PFSK-1 (cell line): ENCODE data around the gene PCED1B.

Experiments
- FOXP2 ChIP-seq: optimal IDR thresholded peaks from 2 replicates; pipeline ENCODE3; 2011; ENCODE audit warnings: borderline replicate concordance, control low read depth, inconsistent platforms; ENCODE audit not compliant: insufficient read depth; ENCODE audit errors: extremely low read length, extremely low read depth
- POLR2AphosphoS5 ChIP-seq: IDR thresholded peaks from 2 replicates; pipeline ENCODE4 v1.6.1; 2012; ENCODE audit warnings: low read depth, mild to moderate bottlenecking, control low read depth, low read length, moderate library complexity
- REST ChIP-seq, 2 experiments: IDR thresholded peaks; 2 replicates each; pipeline versions ENCODE4 v1.6.1 to v1.8.0; 2011 to 2012; ENCODE audit warnings: low read depth in 2 of 2, low read length in 2 of 2, control low read depth in 1 of 2, inconsistent platforms in 1 of 2, mild to moderate bottlenecking in 1 of 2, moderate library complexity in 1 of 2; ENCODE audit not compliant: insufficient read depth in 1 of 2
- SIN3A ChIP-seq: IDR thresholded peaks from 2 replicates; pipeline ENCODE4 v1.6.1; 2012; ENCODE audit warnings: mild to moderate bottlenecking, low read length, moderate library complexity, borderline replicate concordance; ENCODE audit not compliant: insufficient read depth
- TAF1 ChIP-seq: IDR thresholded peaks from 2 replicates; pipeline ENCODE4 v1.6.1; 2012; ENCODE audit warnings: low read length, control low read depth, borderline replicate concordance; ENCODE audit not compliant: insufficient read depth

Gene PCED1B

GRCh38 chr12:47282206-47282605, 202.8 kb downstream of the PCED1B start:
- TF ChIP-seq POLR2AphosphoS5 (no peak), REST (IDR thresholded peaks at IDR 0.05; ENCODE audit: insufficient read depth in 1 of 2, low read depth in 2 of 2, low read length in 2 of 2) (no peak), SIN3A (no peak), FOXP2 (no peak), TAF1 (no peak)
